GM19328 (cell line): ENCODE data around the gene PRKCB.
"Not testable (repeated sequence)": the region's sequence is repeated elsewhere in the genome, so short reads cannot be mapped to it uniquely, and the experiment has no call there.

Experiments
- ATAC-seq: cut with Tn5 transposase; IDR thresholded peaks from one replicate; pipeline ENCODE4 v1.9.1; 2021; ENCODE audit warnings: mild to moderate bottlenecking, moderate library complexity; ENCODE audit not compliant: unreplicated experiment

The PRKCB gene

DNA sequence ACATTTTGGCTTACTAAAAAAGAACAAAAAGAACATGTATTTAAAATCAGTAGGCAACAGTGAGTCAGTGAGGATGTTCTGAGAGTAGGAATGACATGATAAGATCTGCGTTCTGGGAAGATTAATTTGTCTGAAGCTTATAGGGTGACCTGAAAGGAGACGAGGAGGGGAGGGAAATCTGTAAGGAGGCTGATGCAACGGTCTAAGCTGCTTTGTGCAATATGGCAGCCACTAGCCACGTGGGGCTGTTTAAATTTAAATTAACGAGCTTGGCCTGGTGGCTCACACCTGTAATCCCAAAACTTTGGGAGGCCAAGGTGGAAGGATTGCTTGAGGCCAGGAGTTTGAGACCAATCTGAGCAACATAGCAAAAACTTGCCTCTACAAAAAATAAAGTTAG lies 238.8 kb downstream of the PRKCB start:
- ATAC-seq, result no peak

DNA sequence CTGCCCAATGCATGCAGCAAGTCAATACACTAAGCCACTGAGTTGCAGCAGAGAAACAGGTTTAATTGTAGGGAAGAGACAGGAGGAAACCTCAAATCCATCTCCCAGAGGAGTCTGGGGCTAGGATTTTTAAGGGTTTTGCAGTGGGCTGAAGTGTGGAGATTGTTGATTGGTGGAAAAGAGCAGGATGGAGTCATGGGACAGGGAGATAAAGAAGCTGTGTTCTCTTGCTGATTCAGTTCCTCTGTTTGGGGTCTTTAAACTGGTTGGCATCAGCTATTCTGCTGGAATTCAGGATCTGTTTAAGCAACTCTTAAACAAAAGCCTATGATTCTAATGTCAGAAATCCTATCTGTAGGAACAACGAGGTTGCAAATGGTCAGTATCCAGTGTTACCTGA lies 239.5 kb downstream of the PRKCB start:
- no peak for ATAC-seq

DNA sequence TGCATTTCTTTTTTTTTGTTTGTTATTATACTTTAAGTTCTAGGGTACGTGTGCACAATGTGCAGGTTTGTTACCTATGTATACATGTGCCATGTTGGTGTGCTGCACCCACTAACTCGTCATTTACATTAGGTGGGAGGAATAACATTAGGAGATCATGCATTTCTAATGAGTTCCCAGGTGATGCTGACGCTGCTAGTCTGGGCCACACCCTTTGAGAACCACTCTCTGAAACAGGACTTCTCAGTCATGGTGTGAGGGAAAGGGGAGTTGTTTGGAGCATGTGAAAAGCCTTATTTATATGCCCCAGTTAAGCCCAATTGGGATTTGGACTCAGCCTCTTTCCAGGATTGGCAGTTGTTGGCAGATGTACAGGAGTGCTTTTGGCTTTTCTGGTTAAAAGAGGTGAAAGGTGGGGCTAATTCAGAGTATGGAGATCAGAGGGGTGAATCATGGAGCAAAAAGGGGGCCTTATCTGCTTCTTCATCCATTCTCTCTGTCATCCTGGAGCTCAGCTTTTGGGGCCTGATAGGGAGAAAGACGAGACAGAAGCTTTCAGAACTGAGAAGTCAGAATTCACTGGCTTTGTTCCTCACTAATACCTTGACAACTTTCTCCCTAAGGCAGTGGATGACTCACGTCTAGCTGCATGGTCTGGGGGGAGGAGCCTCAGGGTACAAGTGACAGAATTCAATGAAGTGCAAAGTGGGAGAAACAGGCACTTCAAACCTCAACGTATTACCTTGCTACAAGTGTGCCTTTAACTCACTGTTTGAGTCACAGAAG lies 240.3 kb downstream of the PRKCB start:
- ATAC-seq, result no peak

DNA sequence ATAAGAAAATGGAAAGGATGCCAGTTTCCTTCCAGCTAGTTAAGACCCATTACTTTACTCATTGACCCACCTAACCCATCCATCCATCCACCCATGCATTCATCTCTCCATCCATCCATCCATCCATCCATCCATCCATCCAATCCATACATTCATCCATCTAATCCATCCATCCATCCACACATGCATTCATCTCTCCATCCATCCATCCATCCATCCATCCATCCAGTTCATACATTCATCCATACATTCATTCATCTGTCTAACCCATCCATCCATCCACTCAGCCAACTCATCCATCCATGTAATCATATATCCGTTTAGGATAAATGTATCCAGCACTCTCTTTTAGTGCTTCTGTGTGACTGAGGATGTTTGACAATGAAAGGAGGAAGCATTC lies 241.5 kb downstream of the PRKCB start:
- ATAC-seq, result no peak

DNA sequence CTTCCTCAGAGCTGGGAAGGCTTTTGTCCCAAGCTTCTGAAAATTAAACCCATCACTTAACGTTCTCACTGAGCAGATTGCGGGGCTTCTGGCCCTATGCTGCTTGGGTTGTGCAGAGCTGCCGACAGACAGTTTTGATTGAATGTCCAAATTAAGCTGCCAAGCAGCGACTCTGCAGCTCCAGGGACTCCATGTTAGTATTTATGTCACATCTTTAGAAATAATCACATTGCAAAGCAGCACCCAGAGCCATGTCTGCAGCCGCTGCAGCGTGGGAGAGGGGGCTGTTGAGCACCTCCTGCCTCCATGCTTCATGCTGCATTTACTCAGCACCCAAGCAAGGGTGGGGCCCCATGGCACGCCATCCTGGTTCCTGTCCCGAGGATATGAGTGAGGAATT lies 242.2 kb downstream of the PRKCB start:
- ATAC-seq, result no peak

DNA sequence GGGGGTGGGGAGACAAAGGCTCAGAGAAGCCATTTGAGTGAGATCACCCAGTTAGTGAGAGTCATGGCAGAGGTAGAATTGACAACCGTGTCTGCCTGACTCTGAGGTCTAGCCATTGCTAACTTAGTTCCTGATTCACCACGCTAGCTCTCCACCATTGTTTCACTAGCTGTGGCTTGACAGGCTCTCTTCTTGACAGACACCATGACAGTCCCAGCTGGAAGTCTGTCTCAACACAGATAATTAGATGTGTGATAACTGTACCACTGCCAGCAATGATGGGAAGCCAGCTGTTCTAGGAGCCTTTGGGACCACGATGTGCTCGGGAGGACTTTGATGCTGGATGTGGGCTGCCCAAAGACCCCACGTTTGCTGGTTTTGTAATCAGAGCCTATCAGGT lies 249.9 kb downstream of the PRKCB start:
- ATAC-seq, result no peak

DNA sequence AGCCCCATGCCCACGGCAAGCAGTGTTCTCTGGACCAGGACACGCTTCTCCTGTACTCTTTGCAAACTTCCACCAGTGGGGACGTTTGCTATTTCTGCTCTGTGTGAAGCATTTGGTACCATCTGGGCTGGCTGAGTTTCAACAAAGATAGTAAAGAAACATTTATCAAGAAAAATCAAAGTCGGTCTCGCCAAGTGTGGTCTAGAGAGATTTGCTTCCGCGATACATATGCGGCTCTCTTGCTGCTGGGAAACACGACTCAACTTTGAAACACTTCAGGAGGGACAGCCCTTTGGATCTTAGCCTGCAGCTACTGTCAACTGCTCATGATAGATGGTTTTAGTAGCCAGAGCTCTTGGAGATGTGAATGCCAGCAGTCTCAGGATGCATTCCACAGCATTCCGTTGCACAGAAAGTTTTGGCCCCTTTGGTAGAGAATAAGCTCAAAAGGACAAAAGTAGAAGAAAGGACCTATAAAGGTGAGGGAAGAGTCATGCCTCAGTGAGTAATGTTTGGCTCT lies 252.2 kb downstream of the PRKCB start:
- no peak for ATAC-seq

DNA sequence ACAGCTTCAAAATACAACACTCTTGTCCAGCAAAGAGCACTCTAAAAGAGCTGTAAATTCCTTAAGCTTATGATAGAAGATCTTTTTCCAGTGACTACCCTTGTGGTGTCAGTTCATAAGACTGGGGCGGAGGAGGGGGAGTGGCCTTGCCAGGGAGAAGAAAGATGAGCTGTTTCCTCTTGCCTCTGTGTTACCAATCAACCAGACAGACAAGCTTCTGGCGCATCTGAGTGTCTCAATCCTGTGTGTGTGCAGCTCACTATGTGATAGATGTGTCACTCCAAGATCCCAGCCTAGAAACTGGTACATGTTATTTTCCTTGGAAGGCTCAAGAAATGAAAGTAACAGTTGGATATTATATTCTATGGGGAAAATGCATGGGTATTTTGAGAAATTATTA lies 253.0 kb downstream of the PRKCB start:
- no peak for ATAC-seq

DNA sequence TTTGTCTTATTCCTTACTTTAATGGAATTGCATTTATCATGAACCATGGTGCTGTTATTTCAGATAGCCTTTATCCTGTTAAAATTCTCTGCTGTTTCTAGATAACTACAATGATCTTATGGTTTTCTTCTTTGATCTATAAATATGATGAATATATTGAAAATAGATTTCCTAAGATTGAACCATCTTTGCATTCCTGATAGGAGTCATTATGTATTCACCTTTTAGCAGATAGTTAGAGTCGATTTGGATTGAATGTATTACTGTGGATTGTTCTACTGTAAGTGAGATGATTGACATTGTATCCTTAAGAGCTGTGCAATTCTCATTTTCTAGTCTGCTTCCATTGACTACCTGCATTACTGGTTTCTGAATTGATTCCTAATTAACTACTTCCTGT lies 255.3 kb downstream of the PRKCB start:
- no peak for ATAC-seq

DNA sequence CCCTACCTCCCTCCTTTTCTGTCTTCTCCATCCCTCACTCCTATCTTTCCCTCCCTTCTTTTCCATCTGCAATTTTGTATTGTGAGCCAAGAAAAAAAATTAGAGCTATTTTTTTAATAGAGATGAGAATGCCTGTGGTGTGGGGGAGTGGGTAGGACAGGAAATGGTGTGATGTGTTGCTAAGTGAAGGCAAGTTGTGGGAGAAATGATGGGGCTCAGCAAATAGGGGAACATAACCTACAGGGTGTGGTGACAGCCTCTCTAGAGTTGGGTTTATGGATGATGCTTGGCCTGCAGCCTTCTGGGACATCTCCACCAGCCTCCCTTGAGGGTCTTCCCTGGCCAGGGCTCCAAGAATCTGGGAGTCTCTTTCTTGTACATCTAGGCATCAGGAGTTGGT lies 257.3 kb downstream of the PRKCB start:
- ATAC-seq, result no peak

DNA sequence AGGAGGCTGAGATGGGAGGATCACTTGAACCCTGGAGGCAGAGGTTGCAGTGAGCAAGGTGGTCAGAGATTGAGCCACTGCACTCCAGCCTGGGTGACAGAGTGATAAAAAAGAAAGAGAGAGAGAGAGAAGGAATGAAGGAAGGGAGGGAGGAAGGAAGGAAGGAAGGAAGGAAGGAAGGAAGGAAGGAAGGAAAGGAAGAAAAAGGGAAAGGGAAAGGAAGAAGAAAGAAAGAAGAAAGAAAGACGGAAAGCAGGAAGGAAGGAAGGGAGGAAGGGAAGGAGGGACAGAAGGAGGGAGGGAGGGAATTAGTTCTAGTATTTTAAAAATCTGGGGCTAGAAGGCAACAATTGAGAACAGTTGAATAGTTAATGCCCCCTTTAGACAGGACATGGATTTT lies 258.9 kb downstream of the PRKCB start:
- ATAC-seq, result no peak

DNA sequence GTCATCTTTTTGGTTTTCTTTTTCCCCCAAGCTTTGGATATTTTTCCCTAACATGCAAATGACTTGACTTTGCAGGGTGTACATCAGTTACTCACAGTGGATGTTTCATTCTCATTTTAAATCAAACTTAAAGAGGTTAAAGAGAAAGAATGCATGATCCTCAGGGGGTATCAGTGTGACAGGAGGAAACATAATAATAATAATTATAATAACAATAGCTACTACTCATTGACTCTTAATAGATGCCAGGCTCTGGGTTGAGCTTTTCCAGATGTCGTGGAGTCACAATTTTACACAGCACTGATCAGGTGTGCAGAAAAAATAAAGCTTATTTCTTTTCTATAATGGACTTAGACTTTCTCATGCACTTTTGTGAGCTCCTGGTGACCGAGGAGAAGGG lies 263.1 kb downstream of the PRKCB start:
- ATAC-seq, result no peak

DNA sequence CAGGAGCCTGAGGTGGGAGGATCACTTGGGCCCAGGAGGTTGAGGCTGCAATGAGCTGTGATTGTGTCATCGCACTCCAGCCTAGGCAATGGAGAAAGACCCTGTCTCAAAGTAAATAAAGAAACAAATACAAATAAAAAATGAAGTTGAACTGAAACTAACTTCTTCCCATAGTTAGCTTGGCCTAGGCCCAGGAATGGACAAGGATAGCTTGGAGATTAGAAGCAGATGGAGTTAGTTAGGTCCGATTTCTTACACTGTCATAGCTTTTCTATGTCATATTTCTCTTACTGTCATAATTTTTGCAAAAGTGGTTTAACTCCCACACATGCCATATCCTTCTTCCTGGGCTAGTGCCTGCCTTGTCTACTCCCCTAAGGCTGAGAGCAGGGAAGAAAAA lies 265.6 kb downstream of the PRKCB start:
- ATAC-seq, result no peak

DNA sequence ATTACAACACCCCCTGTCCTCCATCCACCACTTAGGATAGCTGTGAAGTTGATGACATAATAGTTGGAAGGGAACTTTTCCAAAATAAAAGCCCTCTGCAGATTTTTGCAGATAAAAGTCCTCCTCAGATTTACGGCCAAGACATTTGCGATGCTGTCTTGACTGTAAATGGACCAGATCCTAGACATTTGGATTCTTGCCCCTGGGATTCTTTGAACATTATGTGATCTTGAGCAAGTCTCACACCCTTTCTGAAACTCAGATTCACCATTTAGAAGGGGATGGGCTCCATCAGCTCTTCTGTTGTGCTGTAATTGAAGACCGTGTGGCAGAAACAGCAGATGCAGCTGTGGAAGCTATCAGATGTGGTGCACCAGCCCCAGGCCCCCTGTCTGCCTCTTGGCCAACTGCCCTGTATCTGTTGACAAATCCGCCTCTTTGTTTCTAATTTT lies 266.5 kb downstream of the PRKCB start:
- ATAC-seq, result no peak

DNA sequence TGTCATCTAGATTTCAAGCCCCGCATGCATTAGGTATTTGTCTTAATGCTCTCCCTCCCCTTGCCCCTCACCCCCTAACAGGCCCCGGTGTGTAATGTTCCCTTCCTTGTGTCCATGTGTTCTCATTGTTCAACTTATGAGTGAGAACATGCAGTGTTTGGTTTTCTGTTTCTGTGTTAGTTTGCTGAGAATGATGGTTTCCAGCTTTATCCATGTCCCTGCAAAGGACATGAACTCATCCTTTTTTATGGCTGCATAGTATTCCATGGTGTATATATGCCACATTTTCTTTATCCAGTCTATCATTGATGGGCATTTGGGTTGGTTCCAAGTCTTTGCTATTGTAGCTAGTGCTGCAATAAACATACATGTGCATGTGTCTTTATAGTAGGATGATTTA lies 269.7 kb downstream of the PRKCB start:
- ATAC-seq, result not testable (repeated sequence)

DNA sequence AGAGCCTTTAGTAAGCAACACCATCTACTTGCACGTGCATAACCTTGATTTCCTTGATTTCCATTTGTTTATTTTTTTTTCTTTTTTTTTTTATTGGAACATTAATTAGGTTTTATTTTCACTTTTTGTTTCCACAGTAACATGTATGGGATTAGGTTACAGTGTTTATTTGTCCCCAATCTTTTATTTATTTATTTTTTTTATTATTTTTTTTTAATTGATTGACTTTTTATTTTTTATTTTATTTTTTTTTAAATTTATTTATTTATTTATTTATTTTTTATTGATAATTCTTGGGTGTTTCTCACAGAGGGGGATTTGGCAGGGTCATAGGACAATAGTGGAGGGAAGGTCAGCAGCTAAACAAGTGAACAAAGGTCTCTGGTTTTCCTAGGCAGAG lies 272.3 kb downstream of the PRKCB start:
- ATAC-seq, result not testable (repeated sequence)

DNA sequence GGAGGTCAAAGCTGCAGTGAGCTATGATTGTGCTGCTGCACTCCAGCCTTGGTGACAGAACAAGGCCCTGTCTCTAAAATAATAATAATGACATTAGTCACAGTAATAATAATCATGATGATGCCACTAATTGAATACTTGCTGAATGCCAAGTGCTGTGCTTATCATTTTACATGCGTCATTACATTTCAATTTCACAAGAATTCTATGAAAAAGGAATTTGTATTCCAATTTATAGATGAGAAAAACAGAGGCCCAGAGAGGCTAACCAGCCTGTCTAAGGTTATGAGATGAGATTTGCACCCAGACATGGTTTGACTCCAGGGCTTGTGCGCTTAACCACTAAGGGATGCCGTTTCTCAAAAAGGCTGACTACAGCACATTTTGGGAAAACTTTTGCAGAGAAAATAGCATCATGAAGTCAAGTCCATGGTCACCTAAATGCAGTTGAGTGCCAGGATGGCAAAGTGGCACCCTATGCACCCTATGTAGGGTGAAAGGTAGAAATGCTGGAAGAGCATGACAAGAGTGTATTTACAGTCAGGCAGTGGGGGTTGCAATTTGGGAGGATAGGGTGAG lies 276.0 kb downstream of the PRKCB start:
- no peak for ATAC-seq

DNA sequence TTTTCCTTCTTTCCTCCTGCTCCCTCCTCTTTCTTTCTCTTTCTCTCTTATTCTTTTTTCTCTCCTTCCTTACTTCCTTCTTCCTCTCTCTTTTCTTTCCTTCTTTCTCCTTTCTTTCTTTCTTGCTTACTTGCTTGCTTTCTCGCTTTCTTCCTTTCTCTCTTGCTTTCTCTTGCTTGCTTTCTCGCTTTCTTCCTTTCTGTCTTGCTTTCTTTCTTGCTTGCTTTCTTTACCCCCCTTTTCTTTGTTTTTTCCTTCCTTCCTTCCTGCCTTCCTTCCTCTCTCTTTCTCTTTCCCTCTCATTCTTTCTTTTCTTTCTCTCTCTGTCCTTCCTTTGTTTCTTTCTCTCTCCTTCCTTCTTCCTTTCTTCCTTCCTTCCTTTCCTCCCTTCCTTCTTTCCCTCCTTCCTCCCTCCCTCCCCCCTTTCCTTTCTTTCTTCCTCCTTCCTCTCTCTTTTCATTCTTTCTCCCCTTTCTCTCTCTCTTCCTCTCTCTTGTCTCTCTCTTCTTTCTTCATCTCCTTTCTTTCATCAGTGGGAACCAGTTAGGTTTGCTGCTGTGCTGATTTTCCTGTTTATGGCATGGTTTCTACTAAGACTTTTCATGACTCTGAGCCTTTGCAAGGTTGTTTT lies 277.4 kb downstream of the PRKCB start:
- no peak for ATAC-seq

DNA sequence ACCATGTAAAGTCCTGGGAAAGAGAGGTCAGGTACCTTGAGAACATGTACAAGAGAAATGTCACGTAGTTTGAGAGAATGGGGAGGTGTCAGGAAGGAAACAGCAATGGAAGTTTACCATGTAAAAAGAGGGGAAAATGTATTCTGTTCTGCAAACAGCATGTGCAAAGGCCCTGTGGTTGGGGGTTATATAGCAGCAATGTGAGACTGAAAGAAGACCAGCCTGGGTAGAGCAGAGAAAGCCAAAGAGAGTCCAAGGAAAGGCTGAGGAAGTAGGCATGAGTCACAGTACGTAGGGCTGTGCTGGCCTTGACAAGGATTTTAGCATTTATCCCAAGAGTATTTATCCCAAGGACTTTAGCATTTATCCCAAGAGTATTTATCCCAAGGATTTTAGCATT lies 279.1 kb downstream of the PRKCB start:
- no peak for ATAC-seq

DNA sequence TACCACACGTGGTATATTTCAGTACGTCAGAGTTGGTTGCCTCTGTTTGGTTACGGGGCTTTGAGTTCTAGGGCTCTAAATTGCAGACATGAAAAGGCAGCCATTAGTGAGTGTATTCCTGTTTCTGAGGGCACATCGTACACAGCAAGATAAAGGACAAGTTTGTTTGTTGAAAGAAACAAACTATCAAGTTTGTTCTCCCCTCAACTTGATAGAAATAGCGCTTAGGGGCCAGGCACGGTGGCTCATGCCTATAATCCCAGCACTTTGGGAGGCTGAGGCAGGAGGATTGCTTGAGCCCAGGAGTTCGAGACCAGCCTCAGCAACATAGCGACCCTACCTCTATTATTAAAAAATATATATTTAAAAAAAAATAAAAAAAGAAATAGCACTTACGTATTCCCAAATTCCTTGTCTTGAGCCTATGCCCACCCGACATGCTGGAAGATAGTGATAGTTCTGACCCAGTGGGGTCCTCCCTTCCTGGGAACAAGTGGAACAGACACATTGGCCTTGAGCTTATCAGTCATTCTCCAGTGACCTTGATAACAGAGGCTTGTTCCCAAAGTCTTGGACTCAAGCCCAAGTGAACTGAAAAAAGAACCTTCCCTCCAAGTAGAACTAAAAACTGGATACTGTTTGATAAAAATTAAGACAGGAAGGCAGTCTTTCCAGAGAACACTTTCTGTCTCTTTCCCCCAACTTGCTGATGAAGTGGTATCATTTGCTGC lies 280.4 kb downstream of the PRKCB start:
- ATAC-seq, result no peak

DNA sequence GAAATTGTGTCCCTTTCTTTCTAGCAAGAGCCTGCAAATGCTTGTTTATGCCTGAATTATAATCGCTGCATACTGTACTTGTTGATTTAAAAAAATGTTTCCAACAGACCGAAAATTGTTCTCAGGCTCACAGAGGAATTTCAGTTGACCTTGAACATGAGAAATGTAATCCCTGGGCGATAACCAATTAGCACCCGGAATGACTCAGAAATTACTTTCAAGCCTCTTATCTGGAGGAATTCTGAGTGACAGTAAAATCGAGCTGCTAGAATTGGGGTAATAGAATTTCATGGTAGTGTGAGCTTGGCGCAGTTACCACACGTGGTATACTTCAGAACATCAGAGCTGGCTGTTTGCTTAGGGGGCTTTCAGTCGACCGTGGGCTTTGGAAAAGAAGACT lies 281.2 kb downstream of the PRKCB start:
- ATAC-seq, result no peak
